Upper lobe of left lung (tissue), 6 donors: ENCODE measurements around the gene BSN. TPM values are rescaled to one million over a fixed set of nuclear protein-coding genes. Genes with fewer than 3 reads are reported as not detected.
"Not testable (repeated sequence)": the region's sequence is repeated elsewhere in the genome, so short reads cannot be mapped to it uniquely, and the experiment has no call there.

ENCODE experiments used
- ATAC-seq, 2 donors: fragments of 200-7000 bp; cut with Tn5 transposase; one replicate each; pipeline ENCODE4 v1.9.1; 2022; ENCODE audit warnings: mild to moderate bottlenecking in 2 of 2, moderate library complexity in 2 of 2; ENCODE audit not compliant: low FRiP score in 2 of 2
- DNase-seq, 2 donors: peaks; one replicate each; pipeline ENCODE4 v3.0.0-alpha.2; 2019 to 2020
- H3K27ac ChIP-seq, 4 donors: fragments of 200-600 bp; sonication (generic); one replicate each; pipeline ENCODE4 v1.5.1; 2016 to 2019
- H3K27me3 ChIP-seq, 4 donors: fragments of 200-600 bp; sonication (generic); one replicate each; pipeline ENCODE4 v1.5.1; 2017 to 2019
- H3K36me3 ChIP-seq, 4 donors: fragments of 200-600 bp; sonication (generic); one replicate each; pipeline ENCODE4 v1.5.1; 2016 to 2019
- H3K4me1 ChIP-seq, 4 donors: fragments of 200-600 bp; sonication (generic); one replicate each; pipeline ENCODE4 v1.5.1; 2018 to 2019
- H3K4me3 ChIP-seq, 4 donors: fragments of 200-600 bp; sonication (generic); one replicate each; pipeline ENCODE4 v1.5.1; 2017 to 2019; ENCODE audit warnings: mild to moderate bottlenecking in 2 of 4, moderate library complexity in 1 of 4
- H3K9me3 ChIP-seq, 4 donors: fragments of 200-600 bp; sonication (generic); one replicate each; pipeline ENCODE4 v1.5.1; 2018 to 2019
- EP300 ChIP-seq, 4 donors: sonication (generic); formaldehyde crosslinking; IDR thresholded peaks; one replicate each; pipeline ENCODE4 v1.5.1; 2017; ENCODE audit warnings: antibody characterized with exemption in 4 of 4, control low read depth in 2 of 4
- POLR2A ChIP-seq, 4 donors: fragments of 450-650 bp; IDR thresholded peaks; one replicate each; pipeline ENCODE4 v1.5.1; 2016 to 2017; ENCODE audit warnings: antibody characterized with exemption in 4 of 4, mild to moderate bottlenecking in 2 of 4
- POLR2AphosphoS5 ChIP-seq, 2 donors: sonication (generic); formaldehyde crosslinking; IDR thresholded peaks; one replicate each; pipeline ENCODE4 v1.5.1; 2017; ENCODE audit warnings: antibody characterized with exemption in 2 of 2
- WGBS, 2 donors: methylation state at CpG; one replicate each; pipeline ENCODE4 v1.1.5; 2017 to 2018; 5-methylcytosine and 5-hydroxymethylcytosine counted together
- total RNA-seq, 6 donors: library from RNA; depleted of rRNA in 4 of 6; stranded (reverse); fragments of >200 nt in 4 of 6; gene quantifications; one replicate each; pipeline versions ENCODE4 v1.1.0 to v1.2.1, GENCODE V29; 2016 to 2021
- TF ChIP-seq, protein P1 (sequence below), 6 experiments: fragments of 450-650 bp in 4 of 6; fragments of 200-600 bp in 2 of 6; sonication (generic) in 2 of 6; IDR thresholded peaks; one replicate each; pipeline ENCODE4 v1.5.1; 2016 to 2019; ENCODE audit warnings: antibody characterized with exemption in 6 of 6
- donor health status: DM: no; HTN: no; CAD: no; lungs with moderate emphysema.
- donor health status: DM: no; HTN: yes; CAD: no; lungs with severe emphysema.

BSN gene
- total RNA-seq, 6 donors from 2014 or later: 0.39 to 1.1 (median 0.72) TPM

DNA sequence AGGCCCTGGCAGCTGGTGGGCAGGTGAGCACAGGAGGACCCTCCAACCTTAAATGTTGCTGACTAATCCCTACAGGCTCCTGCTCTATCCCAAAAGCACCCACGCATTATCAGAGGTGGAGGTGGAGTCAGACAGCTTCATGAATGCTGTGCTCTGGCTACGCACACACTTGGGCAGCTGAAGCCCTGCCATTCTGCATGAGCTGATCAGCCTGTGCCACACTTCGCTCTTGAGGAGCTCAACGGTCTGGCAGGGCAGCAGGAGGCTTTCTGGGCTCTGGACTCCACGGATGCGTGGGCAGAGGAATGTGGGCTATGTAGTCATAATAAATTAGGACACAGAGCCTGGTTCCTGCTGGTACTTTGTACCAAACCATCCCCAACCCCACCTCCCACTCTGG is 128.9 kb downstream of the BSN start:
- 91 to 100% methylated on average over 1 to 6 of the region's 6 CpGs for WGBS, 2 donors
- Histone ChIP-seq H3K27ac (no peak overlapping the region), H3K4me1 (peaks cover 3 to 19% (median 8%) of the 10 kb centered on the region in 4 donors), H3K36me3 (peaks cover 25 to 68% (median 58%) of the 10 kb centered on the region in 4 donors), H3K4me3 (no peak overlapping the region), H3K9me3 (no peaks in the 10 kb centered on the region), H3K27me3 (no peaks in the 10 kb centered on the region)
- TF ChIP-seq POLR2AphosphoS5 (IDR thresholded peaks at IDR 0.05) (no peak), EP300 (IDR thresholded peaks at IDR 0.05) (no peak), POLR2A (IDR thresholded peaks at IDR 0.05) (no peak)
- TF ChIP-seq, protein P1, sequence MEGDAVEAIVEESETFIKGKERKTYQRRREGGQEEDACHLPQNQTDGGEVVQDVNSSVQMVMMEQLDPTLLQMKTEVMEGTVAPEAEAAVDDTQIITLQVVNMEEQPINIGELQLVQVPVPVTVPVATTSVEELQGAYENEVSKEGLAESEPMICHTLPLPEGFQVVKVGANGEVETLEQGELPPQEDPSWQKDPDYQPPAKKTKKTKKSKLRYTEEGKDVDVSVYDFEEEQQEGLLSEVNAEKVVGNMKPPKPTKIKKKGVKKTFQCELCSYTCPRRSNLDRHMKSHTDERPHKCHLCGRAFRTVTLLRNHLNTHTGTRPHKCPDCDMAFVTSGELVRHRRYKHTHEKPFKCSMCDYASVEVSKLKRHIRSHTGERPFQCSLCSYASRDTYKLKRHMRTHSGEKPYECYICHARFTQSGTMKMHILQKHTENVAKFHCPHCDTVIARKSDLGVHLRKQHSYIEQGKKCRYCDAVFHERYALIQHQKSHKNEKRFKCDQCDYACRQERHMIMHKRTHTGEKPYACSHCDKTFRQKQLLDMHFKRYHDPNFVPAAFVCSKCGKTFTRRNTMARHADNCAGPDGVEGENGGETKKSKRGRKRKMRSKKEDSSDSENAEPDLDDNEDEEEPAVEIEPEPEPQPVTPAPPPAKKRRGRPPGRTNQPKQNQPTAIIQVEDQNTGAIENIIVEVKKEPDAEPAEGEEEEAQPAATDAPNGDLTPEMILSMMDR (IDR thresholded peaks at IDR 0.05): no peak
- DNase-seq: no peak
- ATAC-seq: no peak

DNA sequence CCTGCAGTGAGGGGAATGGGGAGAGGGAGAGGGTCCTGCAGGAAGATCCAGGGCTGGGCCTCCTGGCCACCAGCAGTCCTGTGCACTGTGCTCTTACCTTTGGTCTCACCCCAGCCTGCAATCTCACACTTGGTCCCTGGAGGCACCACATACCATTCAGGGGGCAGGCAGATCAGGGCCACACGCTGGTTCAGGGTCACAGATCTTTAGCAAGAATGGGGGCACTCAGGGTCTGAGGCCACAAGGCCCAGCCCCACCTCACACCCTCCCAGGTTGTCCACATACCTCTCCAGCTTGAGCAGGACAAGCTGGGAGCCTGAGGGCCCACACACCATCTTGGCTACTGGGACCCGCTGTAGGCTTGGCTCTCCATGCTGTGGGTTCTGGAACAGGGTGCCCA is 130.2 kb downstream of the BSN start:
- H3K27ac ChIP-seq, H3K4me3 ChIP-seq, DNase-seq, H3K9me3 ChIP-seq, ATAC-seq, H3K27me3 ChIP-seq: not testable (repeated sequence)
- 100% methylated on average over 2 of the region's 2 CpGs; no CpG with 5 or more reads in 1 of the 2 donors for WGBS, 2 donors
- H3K36me3 ChIP-seq: peaks cover 17 to 55% (median 46%) of the 10 kb centered on the region in 4 donors
- H3K4me1 ChIP-seq: peaks cover 10 to 28% (median 15%) of the 10 kb centered on the region in 4 donors

DNA sequence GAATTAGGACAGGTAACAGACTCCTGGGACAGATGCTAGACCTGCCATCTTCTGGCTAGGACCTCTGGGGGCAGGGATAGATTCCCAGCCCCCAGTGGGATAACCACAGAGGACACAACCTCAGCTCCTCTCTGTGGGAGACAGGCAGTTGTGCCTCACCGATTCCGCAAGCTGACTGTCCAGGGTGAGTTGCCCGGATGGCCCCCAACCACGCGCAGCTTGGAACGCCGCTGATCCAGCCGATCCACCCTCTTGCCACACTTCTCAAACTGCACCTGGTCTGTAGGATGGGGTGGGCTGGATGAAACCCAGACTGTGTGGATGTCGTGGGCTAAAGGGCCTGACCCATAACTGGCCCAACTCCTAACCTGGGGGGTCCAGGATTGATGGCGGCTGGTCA is 130.8 kb downstream of the BSN start:
- not testable (repeated sequence) for H3K27me3 ChIP-seq, ATAC-seq, H3K9me3 ChIP-seq, H3K4me3 ChIP-seq, DNase-seq, H3K27ac ChIP-seq
- 93 to 97% methylated on average over 5 to 10 of the region's 10 CpGs for WGBS, 2 donors
- Histone ChIP-seq H3K4me1 (peaks cover 12 to 31% (median 18%) of the 10 kb centered on the region in 4 donors), H3K36me3 (peaks cover 17 to 48% (median 40%) of the 10 kb centered on the region in 4 donors)

DNA sequence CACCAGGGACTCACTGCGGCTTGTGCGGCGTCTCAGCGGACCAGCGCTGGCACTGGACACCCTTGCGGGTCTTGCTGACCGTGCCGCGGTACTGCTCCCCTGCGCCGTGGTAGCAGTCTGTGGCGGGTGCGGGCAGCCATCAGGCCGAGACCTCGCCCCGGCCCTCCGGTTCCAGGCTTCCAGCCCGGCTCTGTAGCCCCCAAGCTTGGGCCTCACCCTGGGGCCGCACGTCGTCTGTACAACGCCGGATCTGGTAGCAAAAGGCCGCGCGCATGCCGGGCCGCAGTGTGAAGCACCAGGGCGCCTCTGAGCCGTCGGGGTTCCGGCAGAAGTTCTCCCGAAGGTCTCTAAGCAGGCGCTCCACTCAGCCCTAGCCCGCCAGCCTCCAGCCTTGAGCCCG is 131.6 kb downstream of the BSN start:
- peak in 1 of 2 donors; percentile 81 for DNase-seq
- H3K27ac ChIP-seq, H3K27me3 ChIP-seq, H3K9me3 ChIP-seq, ATAC-seq: not testable (repeated sequence)
- peaks cover 20 to 39% (median 25%) of the 10 kb centered on the region in 4 donors for H3K4me1 ChIP-seq
- H3K36me3 ChIP-seq: peaks cover 9 to 41% (median 35%) of the 10 kb centered on the region in 4 donors
- 26% methylated on average over 16 of the region's 36 CpGs; no CpG with 5 or more reads in 1 of the 2 donors for WGBS, 2 donors
- peak overlapping the region in 3 of 4 donors; percentile 33 to 42 (median 42) for H3K4me3 ChIP-seq

DNA sequence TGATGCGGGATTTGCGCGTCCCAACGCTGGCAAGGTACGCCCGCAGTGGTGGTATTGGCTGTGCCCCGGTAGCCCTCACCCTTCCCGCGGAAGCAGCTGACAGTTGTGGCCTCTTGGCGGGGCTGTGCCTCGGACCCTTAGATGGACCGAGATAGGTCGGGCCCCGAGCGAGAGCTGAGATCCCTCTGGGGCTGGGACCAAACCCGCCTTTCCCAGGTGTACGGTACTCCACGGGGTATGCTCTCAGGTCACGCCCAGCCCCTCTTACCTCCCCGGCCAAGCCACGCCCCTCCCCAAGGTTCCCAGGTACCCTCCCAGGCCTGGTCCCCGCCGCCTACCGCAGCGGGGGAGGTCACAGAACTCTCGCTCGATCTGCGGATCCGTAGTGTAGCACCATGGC is 132.1 kb downstream of the BSN start:
- Histone ChIP-seq H3K4me1 (peaks cover 24 to 44% (median 29%) of the 10 kb centered on the region in 4 donors), H3K4me3 (peak overlapping the region in 3 of 4 donors; percentile 33 to 42 (median 42)), H3K36me3 (peaks cover 8 to 36% (median 30%) of the 10 kb centered on the region in 4 donors), H3K27ac (peak overlapping the region in 1 of 4 donors; percentile 21)
- DNase-seq: peak; percentile 84 to 85
- not testable (repeated sequence) for H3K9me3 ChIP-seq, H3K27me3 ChIP-seq
- peak; percentile 10 to 66 for ATAC-seq
- 0% methylated on average over 15 of the region's 29 CpGs; no CpG with 5 or more reads in 1 of the 2 donors for WGBS, 2 donors

DNA sequence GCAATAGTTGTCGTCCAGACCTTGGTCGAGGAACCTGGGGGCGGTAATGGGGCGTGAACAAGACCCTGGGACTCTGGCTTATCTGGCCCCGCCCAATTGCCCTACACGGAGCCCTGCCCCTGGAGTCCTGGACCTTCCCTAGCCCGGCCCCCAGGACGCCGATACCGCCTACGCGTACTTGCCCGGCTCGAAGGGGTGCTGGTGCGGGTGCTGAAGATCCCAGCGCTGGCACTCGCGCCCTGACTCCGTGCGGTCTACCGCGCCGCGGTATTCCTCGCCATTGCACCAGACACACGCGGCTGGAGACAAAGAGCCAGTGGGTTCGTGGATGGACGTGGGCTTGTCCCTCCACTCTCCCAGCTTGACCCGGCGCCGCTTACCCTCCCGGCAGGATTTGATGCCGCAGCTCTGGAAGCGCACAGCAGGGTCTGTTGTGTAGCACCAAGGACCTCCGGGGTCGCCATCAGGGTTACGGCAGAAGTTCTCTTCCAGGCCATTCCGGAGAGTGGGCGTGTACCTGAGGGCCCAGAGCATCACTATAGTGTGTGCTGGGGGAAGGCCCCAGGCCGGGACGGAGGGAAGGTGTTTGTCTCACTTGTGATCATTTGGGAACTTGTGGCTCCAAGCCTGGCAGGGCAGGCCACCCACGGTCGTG is 132.6 kb downstream of the BSN start:
- ATAC-seq: peak; percentile 60 to 72

DNA sequence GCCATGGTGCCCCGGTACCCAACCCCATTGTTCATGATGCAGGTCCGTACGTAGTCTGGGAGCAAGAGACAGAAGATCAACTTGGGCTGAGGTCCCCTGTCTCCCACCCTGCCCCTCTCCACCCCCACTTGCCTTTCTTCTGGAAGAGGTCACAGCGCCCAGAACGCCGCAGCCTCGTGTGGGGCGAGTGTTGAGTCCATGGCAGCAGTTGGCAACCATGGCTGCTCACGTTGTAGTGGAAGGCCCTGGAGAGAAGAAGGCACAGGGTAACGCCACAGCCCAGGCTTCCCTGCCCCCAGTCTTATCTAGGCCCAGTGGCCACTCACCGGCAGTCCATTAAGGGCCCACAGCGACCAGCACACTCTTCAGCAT is 133.1 kb downstream of the BSN start:
- peaks cover 8 to 25% (median 19%) of the 10 kb centered on the region in 4 donors for H3K36me3 ChIP-seq
- H3K4me1 ChIP-seq: peaks cover 24 to 50% (median 30%) of the 10 kb centered on the region in 4 donors
- WGBS, 2 donors: 95% methylated on average over 12 of the region's 12 CpGs; no CpG with 5 or more reads in 1 of the 2 donors
- H3K27ac ChIP-seq, H3K27me3 ChIP-seq, ATAC-seq, H3K9me3 ChIP-seq, H3K4me3 ChIP-seq: not testable (repeated sequence)
- peak in 1 of 2 donors; percentile 54 for DNase-seq

More for the DNA sequence above, 132.6 kb downstream of the BSN start:
- Histone ChIP-seq H3K36me3 (peaks cover 8 to 30% (median 24%) of the 10 kb centered on the region in 4 donors), H3K4me1 (peaks cover 24 to 49% (median 30%) of the 10 kb centered on the region in 4 donors), H3K27ac (peak overlapping the region in 1 of 4 donors; percentile 21), H3K4me3 (peak overlapping the region in 3 of 4 donors; percentile 33 to 42 (median 42))
- WGBS, 2 donors: 20 to 63% methylated on average over 4 to 25 of the region's 44 CpGs
- H3K27me3 ChIP-seq, H3K9me3 ChIP-seq: not testable (repeated sequence)
- DNase-seq: peak; percentile 87 to 88

DNA sequence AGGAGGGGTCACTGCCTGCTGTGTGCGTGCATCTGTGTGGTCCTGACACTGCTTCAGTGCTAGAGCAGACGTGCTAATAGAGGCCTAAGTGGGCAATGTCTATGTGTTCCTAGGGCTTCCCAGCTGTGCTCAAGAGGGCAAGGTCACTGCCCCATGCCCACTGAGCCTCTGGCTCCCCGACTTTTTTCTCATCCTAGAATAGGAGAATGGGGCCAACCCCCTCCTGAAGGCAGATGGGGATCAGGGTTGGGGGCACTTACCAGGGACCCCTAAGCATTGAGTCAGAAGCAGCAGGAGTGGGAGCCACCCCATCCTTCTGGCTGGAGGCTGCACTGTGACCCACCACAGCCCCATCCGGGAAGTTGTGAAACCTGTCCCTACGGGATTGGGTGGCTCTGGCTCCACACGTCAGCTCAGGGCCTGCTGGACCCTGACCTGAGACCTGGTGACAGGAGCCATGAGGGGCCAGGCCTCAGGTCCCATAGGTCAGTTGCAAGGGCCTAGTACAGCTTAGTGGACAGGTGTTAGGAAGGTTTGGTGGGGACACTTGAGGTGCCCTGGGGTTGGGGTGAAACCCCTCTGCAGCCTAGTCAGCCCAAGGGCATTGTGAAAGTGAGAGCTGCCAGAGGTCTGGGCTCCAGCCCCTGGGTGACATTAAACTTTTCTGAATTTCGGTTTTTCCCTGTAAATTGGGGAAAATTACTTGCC is 134.2 kb downstream of the BSN start:
- not testable (repeated sequence) for DNase-seq, H3K27me3 ChIP-seq, ATAC-seq, H3K9me3 ChIP-seq
- Histone ChIP-seq H3K4me3 (peak overlapping the region in 3 of 4 donors; percentile 92 to 100 (median 98)), H3K36me3 (peaks cover under 1 to 14% (median 8%) of the 10 kb centered on the region in 4 donors), H3K4me1 (peaks cover 24 to 50% (median 30%) of the 10 kb centered on the region in 4 donors), H3K27ac (peak overlapping the region; percentile 56 to 90 (median 82))
- 61 to 100% methylated on average over 1 to 7 of the region's 7 CpGs for WGBS, 2 donors
